Breast epithelium (tissue), 4 donors: ENCODE data around the gene TBX15. TPM values are rescaled to one million over a fixed set of nuclear protein-coding genes. Genes with fewer than 3 reads are reported as not detected.

Source experiments
- DNase-seq, 2 donors: peaks; one replicate each; pipeline ENCODE4 v3.0.0-alpha.2; 2019; ENCODE audit warnings: low spot score in 2 of 2
- H3K27ac ChIP-seq, 2 donors: fragments of 200-600 bp; sonication (generic) in 1 of 2; one replicate each; pipeline ENCODE4 v1.5.1; 2016 to 2019; ENCODE audit warnings: mild to moderate bottlenecking in 1 of 2
- H3K27me3 ChIP-seq, 2 donors: fragments of 200-600 bp; sonication (generic) in 1 of 2; one replicate each; pipeline versions ENCODE4 v1.5.1 to v1.6.0; 2017 to 2019; ENCODE audit warnings: control low read depth in 1 of 2, mild to moderate bottlenecking in 1 of 2
- H3K36me3 ChIP-seq: fragments of 200-600 bp; one replicate; pipeline ENCODE4 v1.5.1; 2019
- H3K4me1 ChIP-seq, 2 donors: fragments of 200-600 bp; sonication (generic); one replicate each; pipeline ENCODE4 v1.5.1; 2016 to 2019; ENCODE audit warnings: control low read depth in 1 of 2
- H3K4me3 ChIP-seq, 3 donors: fragments of 200-600 bp; sonication (generic); 1 replicate in 2 of 3; 2 replicates in 1 of 3; pipeline ENCODE4 v1.5.1; 2016 to 2019; ENCODE audit warnings: mild to moderate bottlenecking in 3 of 3, moderate library complexity in 2 of 3
- H3K9me3 ChIP-seq, 2 donors: fragments of 200-600 bp; sonication (generic) in 1 of 2; one replicate each; pipeline ENCODE4 v1.5.1; 2016 to 2019; ENCODE audit warnings: control low read depth in 1 of 2
- CTCF ChIP-seq, 3 donors: fragments of 450-650 bp; IDR thresholded peaks; one replicate each; pipeline ENCODE4 v1.5.1; 2016 to 2017; ENCODE audit warnings: antibody characterized with exemption in 3 of 3, mild to moderate bottlenecking in 3 of 3, moderate library complexity in 3 of 3
- POLR2A ChIP-seq: fragments of 450-650 bp; IDR thresholded peaks from one replicate; pipeline ENCODE4 v1.6.1; 2016; ENCODE audit warnings: antibody characterized with exemption, mild to moderate bottlenecking, moderate library complexity
- POLR2AphosphoS5 ChIP-seq, 3 donors: sonication (generic); formaldehyde crosslinking; IDR thresholded peaks; one replicate each; pipeline ENCODE4 v1.6.1; 2017; ENCODE audit warnings: antibody characterized with exemption in 3 of 3
- intact Hi-C: fragments of 100-400 bp; cut with DNase I; formaldehyde crosslinking; loops from one replicate; pipeline ENCODE4 v1.15.1; 2023; ENCODE audit warnings: low total_unique reads
- total RNA-seq, 3 donors: library from RNA; depleted of rRNA; stranded (reverse); fragments of >200 nt; gene quantifications; one replicate each; pipeline ENCODE4 v1.1.0, GENCODE V29; 2016

TBX15 gene
- total RNA-seq, 3 donors from 2014 or later, result 5.9 to 60.0 (median 34.1) TPM

GRCh38 chr1:119006406-119007279 lies 18.5 kb upstream of the TBX15 start:
- Histone ChIP-seq H3K36me3 (no peaks in the 10 kb centered on the region), H3K27ac (no peak overlapping the region), H3K9me3 (peaks cover 0 to 13% of the 10 kb centered on the region in 2 donors), H3K4me1 (peaks cover 4 to 6% of the 10 kb centered on the region in 2 donors), H3K4me3 (peak overlapping the region in 2 of 3 donors; percentile 4 to 61), H3K27me3 (peaks cover 3 to 52% of the 10 kb centered on the region in 2 donors)
- DNase-seq, result no peak
- TF ChIP-seq POLR2AphosphoS5 (IDR thresholded peaks at IDR 0.05) (no peak), CTCF (IDR thresholded peaks at IDR 0.05) (no peak), POLR2A (no peak)
- intact Hi-C loops, result no loop called here

GRCh38 chr1:119005724-119006405 lies 17.7 kb upstream of the TBX15 start:
- Histone ChIP-seq H3K4me1 (peaks cover 4 to 6% of the 10 kb centered on the region in 2 donors), H3K36me3 (no peaks in the 10 kb centered on the region), H3K27me3 (peaks cover 3 to 60% of the 10 kb centered on the region in 2 donors), H3K9me3 (peaks cover 0 to 13% of the 10 kb centered on the region in 2 donors), H3K27ac (no peak overlapping the region), H3K4me3 (no peak overlapping the region)
- intact Hi-C loops, result no loop called here
- no peak for DNase-seq
- TF ChIP-seq CTCF (IDR thresholded peaks at IDR 0.05), result no peak
- TF ChIP-seq POLR2AphosphoS5 (IDR thresholded peaks at IDR 0.05), result no peak
- no peak for TF ChIP-seq POLR2A

- TF ChIP-seq POLR2AphosphoS5 (IDR thresholded peaks at IDR 0.05) (no peak), POLR2A (no peak), CTCF (IDR thresholded peaks at IDR 0.05) (no peak)
- Histone ChIP-seq H3K4me3 (no peak overlapping the region), H3K36me3 (no peaks in the 10 kb centered on the region), H3K27ac (no peak overlapping the region), H3K4me1 (peaks cover 4 to 11% of the 10 kb centered on the region in 2 donors), H3K27me3 (peaks cover 3 to 70% of the 10 kb centered on the region in 2 donors), H3K9me3 (peaks cover 0 to 13% of the 10 kb centered on the region in 2 donors)
- intact Hi-C loops, result no loop called here
- DNase-seq, result no peak
These were observed 16.6 kb upstream of the TBX15 start for GRCh38 chr1:119004781-119005180.

GRCh38 chr1:119004129-119004527 lies 16.0 kb upstream of the TBX15 start:
- Histone ChIP-seq H3K4me1 (peaks cover 4 to 11% of the 10 kb centered on the region in 2 donors), H3K4me3 (no peak overlapping the region), H3K36me3 (no peaks in the 10 kb centered on the region), H3K9me3 (peaks cover 0 to 13% of the 10 kb centered on the region in 2 donors), H3K27me3 (peaks cover 3 to 77% of the 10 kb centered on the region in 2 donors), H3K27ac (no peak overlapping the region)
- no peak for DNase-seq
- intact Hi-C loops, result no loop called here
- TF ChIP-seq CTCF (IDR thresholded peaks at IDR 0.05), result no peak
- no peak for TF ChIP-seq POLR2AphosphoS5 (IDR thresholded peaks at IDR 0.05)
- TF ChIP-seq POLR2A, result no peak
